A673 (cell line): ENCODE results near the gene A1BG. TPM values are rescaled to one million over a fixed set of nuclear protein-coding genes. Genes with fewer than 3 reads are reported as not detected.

Source experiments
- BruUV-seq: library from RNA; stranded (reverse); fragments of 400-500 nt; replicated peaks from 2 replicates; lab custom pipeline; 2021; lab: Mats Ljungman, UMichigan
- CTCF ChIA-PET: fragments of 300-600 bp; sonication (Branson Sonifier 250); formaldehyde crosslinking; loops from one replicate; lab custom pipeline; 2022; ENCODE audit warnings: antibody characterized with exemption; lab: Charles Lee
- POLR2A ChIA-PET: fragments of 300-600 bp; sonication (Branson Sonifier 250); formaldehyde crosslinking; loops from one replicate; lab custom pipeline; 2022; ENCODE audit warnings: antibody characterized with exemption; ENCODE audit not compliant: low non-redundant PET; lab: Charles Lee
- DNase-seq: peaks from one replicate; pipeline ENCODE4 v3.0.0-alpha.2; 2015; ENCODE audit warnings: low spot score
- H3K27ac ChIP-seq: fragments of 200-600 bp; sonication (generic); 2 replicates; pipeline ENCODE4 v1.5.1; 2016; ENCODE audit warnings: mixed run types, low read depth, mild to moderate bottlenecking, mixed read lengths, antibody characterized with exemption, low read length; ENCODE audit not compliant: poor library complexity, severe bottlenecking
- H3K27me3 ChIP-seq: fragments of 200-600 bp; sonication (generic); replicated peaks from 2 replicates; pipeline ENCODE4 v1.6.1; 2017; ENCODE audit warnings: mixed run types, low read depth, mild to moderate bottlenecking, mixed read lengths, antibody characterized with exemption, low read length; ENCODE audit not compliant: insufficient read depth, poor library complexity
- H3K36me3 ChIP-seq: fragments of 200-600 bp; sonication (generic); 2 replicates; pipeline ENCODE4 v1.6.1; 2016; ENCODE audit warnings: mixed run types, mild to moderate bottlenecking, mixed read lengths, antibody characterized with exemption, low read length; ENCODE audit not compliant: insufficient read depth, poor library complexity, severe bottlenecking
- H3K4me1 ChIP-seq: fragments of 200-600 bp; sonication (generic); 2 replicates; pipeline ENCODE4 v1.6.1; 2017; ENCODE audit warnings: mixed run types, mild to moderate bottlenecking, mixed read lengths, antibody characterized with exemption, low read length; ENCODE audit not compliant: insufficient read depth, poor library complexity, severe bottlenecking
- H3K4me3 ChIP-seq: fragments of 200-600 bp; sonication (generic); 2 replicates; pipeline ENCODE4 v1.5.1; 2016; ENCODE audit warnings: low read depth, mixed run types, mild to moderate bottlenecking, mixed read lengths, low read length; ENCODE audit not compliant: poor library complexity, severe bottlenecking
- H3K9me3 ChIP-seq: fragments of 200-600 bp; sonication (generic); 2 replicates; pipeline ENCODE4 v1.6.1; 2016; ENCODE audit warnings: mixed run types, low read depth, mild to moderate bottlenecking, mixed read lengths, antibody characterized with exemption, low read length; ENCODE audit not compliant: poor library complexity, severe bottlenecking
- CTCF ChIP-seq: fragments of 300-800, 200-600 bp; sonication (generic); conservative IDR thresholded peaks from 2 replicates; pipeline ENCODE4 v1.5.1; 2017; ENCODE audit warnings: low read depth, mild to moderate bottlenecking, antibody characterized with exemption, low read length, moderate library complexity, mixed read lengths
- EZH2 ChIP-seq: fragments of 200-600 bp; sonication (generic); IDR thresholded peaks from 2 replicates; pipeline ENCODE4 v1.6.1; 2017; ENCODE audit warnings: borderline replicate concordance, low read depth, mild to moderate bottlenecking, mixed read lengths, antibody characterized with exemption, low read length; ENCODE audit not compliant: poor library complexity, severe bottlenecking
- intact Hi-C: fragments of 100-400 bp; cut with micrococcal nuclease; formaldehyde crosslinking; loops from one replicate; pipeline ENCODE4 v1.10.0; 2022; ENCODE audit not compliant: unreplicated experiment
- total RNA-seq: library from RNA; stranded (reverse); gene quantifications from 2 replicates; pipeline ENCODE4 v1.2.3, GENCODE V29; 2021

The A1BG gene
- total RNA-seq, 1 experiment from 2014 or later = 15.2 TPM

GRCh38 chr19:58386576-58387337 is 33.5 kb upstream of the A1BG start, which contains the start of gene RPS5:
RPS5 (plus strand) TSS chr19:58387269; CDS start chr19:58388138, 869 bp downstream.
- Histone ChIP-seq H3K4me3 (peak within 1 kb of the TSS; percentile 76), H3K9me3 (no peaks in the 10 kb centered on the region), H3K36me3 (peaks cover 34% of the 10 kb centered on the region), H3K27me3 (no peaks in the 10 kb centered on the region), H3K27ac (peak within 1 kb of the TSS; percentile 98), H3K4me1 (peaks cover 19% of the 10 kb centered on the region)
- CTCF ChIA-PET = no interaction called here
- DNase-seq = peak; percentile 99
- intact Hi-C loops = no loop called here
- TF ChIP-seq EZH2 = no peak
- POLR2A ChIA-PET = interaction anchor here (0.6 kb wide), 1 partner anchor 22 kb away, joined by 3 read pairs; the partner anchor contains the start of gene ZNF584
- TSS peak; percentile 86 for BruUV-seq

DNA sequence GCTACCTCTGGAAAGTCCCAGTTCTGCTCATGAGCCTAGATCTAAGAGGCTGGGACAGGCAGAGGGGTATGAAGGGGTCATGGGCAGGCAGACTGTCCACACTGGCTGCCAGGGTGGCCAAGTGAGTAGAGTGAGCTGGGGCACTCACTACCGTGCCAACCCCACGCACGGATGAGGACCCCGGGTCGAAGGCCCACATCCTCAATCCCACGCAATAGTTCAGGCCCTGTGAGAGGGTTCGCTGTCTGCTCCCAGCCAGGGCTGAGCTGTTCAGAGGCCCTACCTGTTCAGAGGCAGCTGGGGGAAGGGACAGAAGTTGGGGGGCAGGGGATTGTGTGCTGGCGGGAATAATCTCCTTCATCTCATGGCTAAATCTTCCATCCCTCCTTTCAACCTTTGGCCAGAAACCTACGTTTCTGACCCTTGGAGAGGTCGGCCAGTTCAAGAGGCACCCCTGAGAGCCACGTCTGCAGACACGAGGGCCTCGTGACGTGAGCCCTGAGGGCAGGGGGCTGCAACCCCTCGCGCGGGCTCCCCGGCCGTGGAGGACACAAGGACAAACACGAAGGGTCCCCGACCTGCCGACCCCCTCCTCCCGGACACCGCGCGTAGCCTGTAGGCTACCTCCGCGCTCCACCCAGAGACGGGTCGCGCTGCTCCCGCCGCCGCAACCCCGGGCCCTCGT is 32.7 kb upstream of the A1BG start:
- CTCF ChIA-PET = no interaction called here
- no TSS peak for BruUV-seq

DNA sequence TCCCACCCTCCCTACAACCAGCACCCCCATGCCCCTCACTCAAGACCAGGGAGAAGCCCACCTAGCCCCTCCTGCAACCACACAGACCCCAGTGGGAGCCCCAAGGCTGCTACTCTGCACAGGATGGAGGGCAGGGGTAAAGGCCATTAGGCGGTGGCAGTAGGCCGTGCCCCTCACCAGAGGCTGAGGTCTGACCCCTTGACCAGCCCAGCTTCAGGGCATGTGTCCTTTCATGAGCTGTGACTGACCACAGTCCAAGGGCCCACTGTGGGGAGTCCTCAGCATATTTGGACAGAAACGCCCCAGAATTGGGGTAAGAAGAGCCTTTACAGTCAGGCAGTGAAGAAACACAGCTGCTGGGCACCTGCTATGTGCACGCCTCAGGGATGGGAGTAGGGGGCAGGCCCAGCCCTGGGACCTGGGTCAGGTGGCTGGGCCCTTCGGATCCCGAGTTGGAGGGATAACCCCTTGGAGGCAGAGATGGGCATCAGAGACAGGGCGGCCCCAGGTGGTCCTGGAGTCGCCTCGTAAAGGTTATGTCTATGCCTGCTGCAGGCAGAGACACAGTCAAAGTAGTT is 32.1 kb upstream of the A1BG start:
- Histone ChIP-seq H3K27ac (peak overlapping the region; percentile 98), H3K4me1 (peaks cover 21% of the 10 kb centered on the region), H3K36me3 (peaks cover 23% of the 10 kb centered on the region), H3K27me3 (no peaks in the 10 kb centered on the region), H3K9me3 (no peaks in the 10 kb centered on the region), H3K4me3 (peak overlapping the region; percentile 76)
- no TSS peak for BruUV-seq
- ChIA-PET CTCF (no interaction called here), POLR2A (no interaction called here)
- no peak for TF ChIP-seq CTCF
- no peak for TF ChIP-seq EZH2
- intact Hi-C loops = no loop called here
- no peak for DNase-seq

More for the DNA sequence above, 32.7 kb upstream of the A1BG start:
- peaks cover 30% of the 10 kb centered on the region for H3K36me3 ChIP-seq
- peak overlapping the region; percentile 76 for H3K4me3 ChIP-seq
- POLR2A ChIA-PET = no interaction called here
- intact Hi-C loops = no loop called here
- H3K4me1 ChIP-seq = peaks cover 21% of the 10 kb centered on the region
- H3K27me3 ChIP-seq = no peaks in the 10 kb centered on the region
- DNase-seq = no peak
- TF ChIP-seq EZH2 (no peak), CTCF (no peak)
- peak overlapping the region; percentile 98 for H3K27ac ChIP-seq
- H3K9me3 ChIP-seq = no peaks in the 10 kb centered on the region
